Measurements from ENCODE around the gene GRPEL2.

GRCh38 chr5:149325894-149326293 lies 19.4 kb upstream of the GRPEL2 start:
- TF ChIP-seq CTCF (IDR thresholded peaks at IDR 0.05; ENCODE audit: insufficient read depth, low read length, poor library complexity, severe bottlenecking), result no peak
- TF ChIP-seq EZH2phosphoT487 (conservative IDR thresholded peaks at IDR 0.05; ENCODE audit: low read length), result no peak
